GM21360 (cell line): ENCODE results near the gene XPO6.
"Not testable (repeated sequence)": the region's sequence is repeated elsewhere in the genome, so short reads cannot be mapped to it uniquely, and the experiment has no call there.

Experiments used
- ATAC-seq: cut with Tn5 transposase; IDR thresholded peaks from one replicate; pipeline ENCODE4 v1.9.1; 2021; ENCODE audit warnings: mild to moderate bottlenecking, moderate library complexity; ENCODE audit not compliant: unreplicated experiment

Gene XPO6

GRCh38 chr16:28211758-28212531, at the start of gene XPO6:
Gene XPO6 (minus strand): TSS chr16:28211965. CDS start chr16:28211368, 597 bp downstream.
- ATAC-seq, result peak; percentile 83

DNA sequence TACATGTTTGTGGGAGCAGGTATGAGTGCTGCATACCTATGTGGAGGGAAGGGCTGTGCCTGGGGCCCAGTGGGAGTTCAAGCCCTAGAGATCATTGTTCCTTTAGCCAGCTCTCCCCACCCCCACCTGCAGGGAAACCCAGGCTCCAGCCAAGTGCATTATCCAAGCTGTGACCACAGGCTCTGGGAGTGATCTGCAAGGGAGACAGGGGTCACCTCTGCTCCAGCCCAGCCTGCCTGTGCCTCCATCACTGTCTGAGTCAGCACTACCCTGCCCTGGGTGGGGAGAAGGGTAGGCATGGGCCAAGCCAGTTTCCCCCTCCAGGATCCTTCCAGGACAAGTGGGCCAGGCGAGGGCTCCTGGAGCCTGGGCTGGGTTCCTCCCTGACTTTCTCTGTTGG, 48.4 kb upstream of the XPO6 start:
- ATAC-seq, result no peak

DNA sequence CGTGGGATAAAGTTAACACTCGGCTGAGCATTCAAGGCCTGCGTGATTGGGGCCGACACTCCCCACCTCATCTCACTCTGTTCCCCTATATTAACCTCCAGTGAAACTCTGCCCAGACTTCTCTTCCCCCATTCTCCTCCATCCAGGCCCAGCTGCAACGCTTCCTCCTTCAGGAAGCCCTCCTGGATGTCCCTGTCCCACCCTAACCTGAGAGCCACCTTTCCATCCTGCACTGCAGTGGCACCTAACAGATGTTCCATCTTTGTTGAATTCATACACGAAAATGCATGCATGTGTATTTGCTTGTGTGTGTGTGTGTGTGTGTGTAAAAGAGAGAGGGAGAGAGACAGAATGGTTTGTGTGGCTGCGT, 48.0 kb upstream of the XPO6 start:
- ATAC-seq, result no peak

- ATAC-seq, result no peak
Measured at GRCh38 chr16:28259091-28259780, 47.5 kb upstream of the XPO6 start.

DNA sequence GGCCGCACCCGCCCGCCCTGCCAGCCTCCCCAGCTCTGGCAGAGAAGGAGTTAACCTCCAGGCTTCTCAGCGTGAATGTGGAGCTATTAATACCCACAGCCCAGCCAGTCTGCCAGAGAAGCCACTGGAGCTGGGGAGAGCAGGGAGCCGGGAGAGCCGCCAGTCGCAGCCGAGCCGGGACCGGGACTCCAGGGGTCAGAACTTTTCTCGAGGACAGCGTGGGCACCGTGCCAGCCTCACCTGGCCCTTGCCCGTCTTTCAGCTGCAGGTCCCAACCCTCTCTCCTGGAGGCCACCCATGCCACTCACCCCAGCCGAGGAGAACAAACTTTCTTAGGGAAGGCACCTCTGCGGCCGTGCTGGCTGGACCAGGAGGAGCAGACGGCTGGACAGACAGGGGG, 46.8 kb upstream of the XPO6 start:
- no peak for ATAC-seq

- no peak for ATAC-seq
Measured at GRCh38 chr16:28257256-28257655, 45.5 kb upstream of the XPO6 start.

- ATAC-seq, result no peak
Measured at GRCh38 chr16:28255838-28256237, 44.1 kb upstream of the XPO6 start.

DNA sequence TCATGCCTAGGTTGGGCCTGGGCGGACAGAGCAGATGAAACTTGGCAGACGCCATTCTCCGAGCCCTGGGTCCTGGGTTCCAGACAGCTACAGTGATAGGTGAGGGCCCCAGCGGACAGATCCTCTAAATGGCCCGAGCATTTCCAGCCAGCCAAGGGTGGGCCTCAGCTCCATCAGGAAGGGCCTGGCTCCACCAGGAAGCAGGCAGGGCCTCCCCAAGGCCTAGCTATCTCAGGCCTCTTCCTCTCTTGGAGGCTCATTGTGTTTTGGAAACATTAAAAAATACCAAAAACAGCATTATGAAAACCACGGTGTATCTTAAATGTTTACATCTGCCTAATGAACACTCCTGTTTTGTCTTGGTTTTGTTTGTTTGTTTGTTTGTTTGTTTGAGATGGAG, 42.4 kb upstream of the XPO6 start:
- ATAC-seq, result no peak

- ATAC-seq, result no peak
Measured at GRCh38 chr16:28250999-28251398, 39.2 kb upstream of the XPO6 start.

GRCh38 chr16:28249483-28249882, 37.7 kb upstream of the XPO6 start:
- not testable (repeated sequence) for ATAC-seq

GRCh38 chr16:28241924-28242323, 30.2 kb upstream of the XPO6 start:
- ATAC-seq, result no peak

DNA sequence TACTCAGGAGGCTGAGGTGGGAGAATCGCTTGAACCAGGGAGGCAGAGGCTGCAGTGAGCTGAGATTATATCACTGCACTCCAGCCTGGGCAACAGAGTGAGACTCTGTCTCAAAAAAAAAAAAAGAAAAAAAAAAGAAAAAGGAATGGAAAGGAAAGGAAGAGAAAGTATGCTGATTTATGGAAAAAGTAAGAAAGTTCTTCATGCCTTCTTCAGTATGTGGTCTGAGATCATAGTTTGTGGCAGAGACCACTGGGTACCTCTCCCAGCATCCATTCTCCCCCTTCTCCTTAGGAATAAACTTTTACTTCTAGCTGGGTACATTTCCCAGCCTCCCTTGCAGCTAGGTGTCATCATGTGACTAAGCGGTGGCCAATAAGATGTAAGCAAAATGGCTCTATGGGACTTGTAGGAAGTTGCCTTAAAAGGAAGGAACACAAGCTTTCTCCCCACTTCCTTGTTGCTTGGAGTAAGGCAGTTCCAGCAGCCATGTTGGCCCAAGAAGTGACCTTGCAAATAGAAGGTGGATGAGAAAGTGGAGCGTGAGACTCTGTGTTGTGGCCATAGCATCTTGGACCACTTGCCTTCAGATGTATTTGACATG, 26.1 kb upstream of the XPO6 start:
- ATAC-seq, result no peak

- no peak for ATAC-seq
Measured at GRCh38 chr16:28231763-28232162, 20.0 kb upstream of the XPO6 start.

GRCh38 chr16:28223909-28224308, 12.1 kb upstream of the XPO6 start:
- ATAC-seq, result not testable (repeated sequence)

DNA sequence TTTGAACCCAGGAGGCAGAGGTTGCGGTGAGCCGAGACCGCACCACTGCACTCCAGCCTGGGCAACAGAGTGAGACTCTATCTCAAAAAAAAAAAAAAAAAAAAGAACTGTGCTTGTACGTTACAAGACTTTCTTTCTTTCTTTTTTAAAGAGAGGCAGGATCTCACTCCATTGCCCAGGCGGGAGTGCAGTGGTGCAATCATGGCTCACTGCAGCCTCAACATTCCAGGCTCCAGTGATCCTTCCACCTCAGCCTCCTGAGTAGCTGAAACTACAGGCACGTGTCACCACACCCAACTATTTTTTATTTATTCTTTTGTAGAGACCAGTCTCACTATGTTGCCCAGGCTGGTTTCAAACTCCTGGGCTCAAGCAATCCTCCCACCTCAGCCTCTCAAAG, 8.0 kb upstream of the XPO6 start:
- not testable (repeated sequence) for ATAC-seq

DNA sequence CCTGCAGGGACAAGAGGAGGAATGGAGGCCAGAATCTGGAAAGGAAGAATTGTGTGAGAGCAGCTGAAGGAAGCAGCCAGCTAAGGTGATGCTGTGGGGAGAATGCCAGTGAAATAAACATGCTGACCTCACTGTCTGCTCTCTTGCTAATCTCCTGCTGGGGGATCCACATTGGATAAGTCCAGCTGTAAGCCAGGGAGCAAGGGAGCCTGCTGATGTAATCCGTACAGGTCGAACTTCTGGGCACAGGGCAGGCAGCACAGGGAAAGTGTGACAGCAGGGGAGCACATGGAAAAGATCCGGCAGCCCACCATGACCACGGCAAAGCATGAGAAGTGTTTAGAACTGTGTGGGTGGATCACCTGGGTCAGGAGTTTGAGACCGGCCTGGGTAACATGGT, 7.5 kb upstream of the XPO6 start:
- ATAC-seq, result no peak

- ATAC-seq, result no peak
Measured at GRCh38 chr16:28218109-28218508, 6.3 kb upstream of the XPO6 start.

DNA sequence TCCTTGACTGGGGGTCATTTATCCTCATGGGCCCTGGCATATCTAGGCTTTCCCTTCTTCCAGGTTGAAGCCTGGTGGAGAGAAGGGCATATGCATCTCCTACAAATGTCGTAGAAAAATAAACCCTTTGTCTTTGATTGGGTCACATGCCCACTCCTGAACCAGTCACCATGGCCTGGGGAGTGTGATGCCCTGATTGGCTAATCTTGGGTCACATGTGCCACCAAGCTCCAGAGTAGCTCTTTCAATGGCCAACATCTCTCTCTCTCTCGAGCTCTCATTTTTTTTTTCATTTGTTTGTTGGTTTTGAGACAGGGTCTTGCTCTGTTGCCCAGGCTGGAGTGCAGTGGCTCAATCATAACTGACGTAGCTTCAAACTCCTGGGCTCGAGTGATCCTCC, 5.6 kb upstream of the XPO6 start:
- no peak for ATAC-seq

GRCh38 chr16:28213396-28213795, 1.6 kb upstream of the XPO6 start:
- no peak for ATAC-seq

GRCh38 chr16:28212532-28212873, 738 bp upstream of the XPO6 start:
- ATAC-seq, result no peak

DNA sequence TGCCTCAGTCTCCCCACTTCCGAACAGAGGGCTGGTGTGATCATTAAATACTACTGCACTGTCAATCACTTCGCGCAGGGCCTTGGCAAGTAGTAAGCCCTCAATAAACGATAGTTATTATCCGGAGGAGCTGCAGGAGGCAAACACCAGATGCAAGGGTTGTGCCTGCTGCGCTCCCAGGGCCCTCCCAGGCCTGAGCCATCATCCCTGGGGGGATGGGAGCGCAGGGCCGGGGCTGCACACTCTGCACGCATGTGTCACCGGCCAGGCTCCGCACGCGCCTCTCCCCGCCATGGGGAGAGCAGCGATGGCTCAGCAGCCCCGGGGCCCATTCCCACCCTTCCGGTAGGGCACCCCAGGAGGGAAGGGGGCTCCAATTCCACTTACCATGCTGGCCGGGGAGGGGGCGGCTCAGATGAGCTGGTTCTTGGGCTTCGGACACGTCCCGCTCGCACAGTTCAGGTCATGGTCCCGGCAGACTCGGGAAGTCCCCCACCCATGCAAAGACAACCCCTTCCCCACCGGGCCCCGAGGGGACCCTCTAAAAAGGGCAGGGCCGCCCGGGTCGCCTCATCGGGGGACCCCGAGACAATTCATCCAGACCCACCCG, 681 bp downstream of the XPO6 start:
- peak; percentile 40 for ATAC-seq

DNA sequence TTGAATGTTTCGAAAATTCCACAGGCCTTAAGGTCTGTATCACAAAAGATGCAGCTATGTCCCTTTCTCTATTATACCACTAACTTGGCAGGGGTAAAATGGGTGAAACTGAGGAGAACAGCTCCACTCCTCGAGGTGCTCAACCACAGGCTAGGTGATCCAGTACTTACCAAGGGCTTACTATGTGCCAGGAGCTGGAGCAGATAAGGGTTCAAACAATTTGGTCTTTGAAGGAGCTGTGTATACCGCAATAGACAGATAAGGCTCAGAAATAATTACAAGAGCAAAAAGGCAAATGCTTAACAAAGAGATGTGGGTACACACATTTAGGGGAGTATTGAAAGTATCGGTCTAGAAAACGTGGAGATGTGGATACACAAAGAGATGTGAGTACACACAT, 1.5 kb downstream of the XPO6 start:
- no peak for ATAC-seq
